Neural cell (in vitro differentiated cells): ENCODE results near the gene RHO. TPM values are rescaled to one million over a fixed set of nuclear protein-coding genes. Genes with fewer than 3 reads are reported as not detected.

Experiments
- H2AFZ ChIP-seq: fragments of 200-600, 300-800 bp; sonication (generic), shearing (Covaris generic); 2 replicates; pipeline ENCODE4 v1.6.0; 2014; ENCODE audit warnings: low read depth, mild to moderate bottlenecking, antibody characterized with exemption, low read length, moderate library complexity
- H3F3A ChIP-seq: fragments of 200-600 bp; shearing (Covaris generic); 2 replicates; pipeline ENCODE4 v1.6.1; 2016; ENCODE audit warnings: mild to moderate bottlenecking, moderate library complexity, mixed read lengths, antibody characterized with exemption, low read length; ENCODE audit not compliant: insufficient read depth, poor library complexity, severe bottlenecking
- H3K27ac ChIP-seq: fragments of 200-600, 300-800 bp; sonication (generic), shearing (Covaris generic); 2 replicates; pipeline ENCODE4 v1.5.1; 2014; ENCODE audit warnings: mild to moderate bottlenecking, low read length, moderate library complexity
- H3K27me3 ChIP-seq: fragments of 300-800, 200-600 bp; sonication (generic), shearing (Covaris generic); 2 replicates; pipeline ENCODE4 v1.6.0; 2014; ENCODE audit warnings: mild to moderate bottlenecking, low read depth, low read length, moderate library complexity; ENCODE audit not compliant: insufficient read depth
- H3K36me3 ChIP-seq: fragments of 300-800, 200-600 bp; sonication (generic), shearing (Covaris generic); 2 replicates; pipeline ENCODE4 v1.5.1; 2014; ENCODE audit warnings: mild to moderate bottlenecking, antibody characterized with exemption, low read length, moderate library complexity; ENCODE audit not compliant: insufficient read depth
- H3K4me2 ChIP-seq: fragments of 300-800, 200-600 bp; sonication (generic), shearing (Covaris generic); 2 replicates; pipeline ENCODE4 v1.6.0; 2014; ENCODE audit warnings: mild to moderate bottlenecking, low read length
- H3K4me3 ChIP-seq: fragments of 300-800, 200-600 bp; sonication (generic), shearing (Covaris generic); 2 replicates; pipeline ENCODE4 v1.5.1; 2014; ENCODE audit warnings: mild to moderate bottlenecking, low read length, moderate library complexity
- H3K79me2 ChIP-seq: fragments of 200-600 bp; shearing (Covaris generic); replicated peaks from 2 replicates; pipeline ENCODE4 v1.6.0; 2014; ENCODE audit warnings: mild to moderate bottlenecking, low read length, moderate library complexity; ENCODE audit not compliant: insufficient read depth
- H3K9ac ChIP-seq: fragments of 300-800, 200-600 bp; sonication (generic), shearing (Covaris generic); 2 replicates; pipeline ENCODE4 v1.6.1; 2016; ENCODE audit warnings: mild to moderate bottlenecking, low read length, mixed read lengths
- H3K9me2 ChIP-seq: fragments of 200-600 bp; shearing (Covaris generic); 2 replicates; pipeline ENCODE4 v1.6.1; 2016; ENCODE audit warnings: mild to moderate bottlenecking, low read length, mixed read lengths; ENCODE audit not compliant: insufficient read depth
- H3K9me3 ChIP-seq: fragments of 200-600, 300-800 bp; sonication (generic), shearing (Covaris generic); 2 replicates; pipeline ENCODE4 v1.6.1; 2016; ENCODE audit warnings: mild to moderate bottlenecking, mixed run types, low read length, moderate library complexity, mixed read lengths
- H4K20me1 ChIP-seq: fragments of 200-600 bp; shearing (Covaris generic); 2 replicates; pipeline ENCODE4 v1.6.1; 2016; ENCODE audit warnings: mild to moderate bottlenecking, mixed run types; ENCODE audit not compliant: insufficient read depth
- EP300 ChIP-seq: fragments of 450-650 bp; conservative IDR thresholded peaks from 2 replicates; pipeline ENCODE4 v1.6.1; 2014; ENCODE audit warnings: antibody characterized with exemption, mild to moderate bottlenecking, moderate library complexity; ENCODE audit not compliant: poor library complexity, severe bottlenecking
- EZH2 ChIP-seq: fragments of 200-600, 300-800 bp; shearing (Covaris generic), sonication (generic); IDR thresholded peaks from 2 replicates; pipeline ENCODE4 v1.6.1; 2014; ENCODE audit warnings: antibody characterized with exemption, low read length, borderline replicate concordance, mild to moderate bottlenecking; ENCODE audit not compliant: insufficient read depth, poor library complexity, severe bottlenecking
- MXI1 ChIP-seq: fragments of 450-650 bp; conservative IDR thresholded peaks from 2 replicates; pipeline ENCODE4 v1.6.1; 2014; ENCODE audit warnings: antibody characterized with exemption, mild to moderate bottlenecking; ENCODE audit not compliant: poor library complexity, severe bottlenecking
- POLR2AphosphoS5 ChIP-seq: IDR thresholded peaks from 2 replicates; pipeline ENCODE4 v1.6.1; 2012
- RAD21 ChIP-seq: fragments of 450-650 bp; conservative IDR thresholded peaks from 2 replicates; pipeline ENCODE4 v1.6.1; 2014; ENCODE audit warnings: antibody characterized with exemption, mild to moderate bottlenecking, moderate library complexity
- SMC3 ChIP-seq: fragments of 450-650 bp; conservative IDR thresholded peaks from 2 replicates; pipeline ENCODE4 v1.6.1; 2014; ENCODE audit warnings: antibody characterized with exemption, mild to moderate bottlenecking, moderate library complexity; ENCODE audit not compliant: poor library complexity
- TAF1 ChIP-seq: IDR thresholded peaks from 2 replicates; pipeline ENCODE4 v1.6.1; 2012; ENCODE audit warnings: low read depth
- polyA plus RNA-seq: library from polyadenylated mRNA; depleted of rRNA; stranded (reverse); fragments of >200 nt; gene quantifications from 2 replicates; pipeline ENCODE4 v1.2.3, GENCODE V29; 2014
- TF ChIP-seq, protein P1 (sequence below): fragments of 450-650 bp; IDR thresholded peaks from 2 replicates; pipeline ENCODE4 v1.5.1; 2014; ENCODE audit warnings: antibody characterized with exemption, mild to moderate bottlenecking, moderate library complexity; ENCODE audit not compliant: poor library complexity, severe bottlenecking
- TF ChIP-seq, protein P2 (sequence below): IDR thresholded peaks from 2 replicates; pipeline ENCODE4 v1.6.1; 2012; ENCODE audit warnings: borderline replicate concordance

The RHO gene
- polyA plus RNA-seq, 1 donor from 2014 or later: not detected

DNA sequence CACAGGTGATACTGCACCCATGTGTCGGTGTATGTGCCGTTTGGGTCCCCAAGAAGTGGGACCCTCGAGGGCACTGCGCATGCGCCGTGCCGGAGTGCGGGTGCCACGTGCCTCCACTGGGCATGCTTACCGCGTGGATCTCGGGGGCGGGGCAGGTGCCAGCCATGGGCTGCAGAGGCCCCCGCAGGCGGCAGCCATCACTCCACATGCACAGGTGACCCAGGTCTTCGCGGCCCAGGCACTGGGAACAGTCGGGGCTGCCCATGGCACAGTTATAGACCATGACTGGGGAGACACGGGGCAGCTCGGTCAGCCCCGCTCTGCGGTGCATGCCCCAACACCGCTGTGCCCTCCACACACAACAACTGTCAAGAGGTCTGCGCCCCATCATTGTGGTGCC lies 45.8 kb downstream of the RHO start:
- Histone ChIP-seq H4K20me1 (no peaks in the 10 kb centered on the region), H2AFZ (no peak overlapping the region), H3K9ac (no peak overlapping the region), H3K9me3 (no peaks in the 10 kb centered on the region), H3K27me3 (no peaks in the 10 kb centered on the region), H3K79me2 (no peaks in the 10 kb centered on the region), H3K27ac (no peak overlapping the region), H3F3A (no peaks in the 10 kb centered on the region), H3K36me3 (no peaks in the 10 kb centered on the region), H3K9me2 (no peaks in the 10 kb centered on the region), H3K4me2 (no peak overlapping the region), H3K4me3 (no peak overlapping the region)
- no peak for TF ChIP-seq EZH2

DNA sequence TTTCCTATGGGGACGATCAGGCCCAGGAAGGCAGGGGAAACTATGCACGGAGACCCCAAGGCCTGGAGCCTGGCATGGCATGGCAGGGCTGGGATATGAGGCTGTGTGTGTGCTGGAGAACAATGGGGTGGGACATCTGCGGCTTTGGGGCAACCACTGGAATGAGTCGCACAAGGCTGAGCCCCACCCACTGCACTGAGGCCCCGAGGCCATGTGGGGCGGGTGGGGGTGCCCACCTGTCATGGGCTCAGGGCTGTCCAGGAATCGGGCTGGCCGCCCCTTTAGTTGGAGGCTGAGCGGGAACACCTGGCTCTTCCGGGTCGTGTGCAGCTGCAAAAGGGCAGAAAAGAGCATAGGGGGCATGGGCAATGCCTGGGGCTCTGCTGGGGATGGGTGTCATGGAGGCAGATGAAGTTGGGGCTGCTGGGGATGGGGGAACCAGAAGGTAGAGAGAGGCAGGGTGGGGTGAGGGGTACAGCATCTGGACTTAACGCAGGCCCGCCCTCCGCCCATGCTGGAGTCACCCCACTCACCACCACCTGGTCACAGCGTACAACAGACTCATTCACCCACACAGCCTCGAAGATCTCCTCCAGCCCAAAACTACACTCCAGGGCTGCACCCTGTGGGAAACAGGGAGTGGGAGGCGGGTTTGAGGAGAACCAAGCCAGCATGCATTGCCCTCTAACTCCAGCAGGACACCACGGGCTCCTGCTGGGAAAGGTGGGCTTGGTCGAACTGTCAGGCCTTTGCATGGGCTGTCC lies 47.0 kb downstream of the RHO start:
- no peak overlapping the region for H3K9ac ChIP-seq
- no peak overlapping the region for H2AFZ ChIP-seq
- H3K9me2 ChIP-seq: no peaks in the 10 kb centered on the region
- H4K20me1 ChIP-seq: no peaks in the 10 kb centered on the region
- no peak overlapping the region for H3K4me2 ChIP-seq
- no peak overlapping the region for H3K4me3 ChIP-seq
- H3K27ac ChIP-seq: no peak overlapping the region
- no peaks in the 10 kb centered on the region for H3K36me3 ChIP-seq
- no peaks in the 10 kb centered on the region for H3F3A ChIP-seq
- no peaks in the 10 kb centered on the region for H3K9me3 ChIP-seq
- no peaks in the 10 kb centered on the region for H3K79me2 ChIP-seq
- no peaks in the 10 kb centered on the region for H3K27me3 ChIP-seq
- no peak for TF ChIP-seq EZH2
- TF ChIP-seq EP300: no peak
- TF ChIP-seq RAD21: no peak
- no peak for TF ChIP-seq MXI1
- TF ChIP-seq, protein P1, sequence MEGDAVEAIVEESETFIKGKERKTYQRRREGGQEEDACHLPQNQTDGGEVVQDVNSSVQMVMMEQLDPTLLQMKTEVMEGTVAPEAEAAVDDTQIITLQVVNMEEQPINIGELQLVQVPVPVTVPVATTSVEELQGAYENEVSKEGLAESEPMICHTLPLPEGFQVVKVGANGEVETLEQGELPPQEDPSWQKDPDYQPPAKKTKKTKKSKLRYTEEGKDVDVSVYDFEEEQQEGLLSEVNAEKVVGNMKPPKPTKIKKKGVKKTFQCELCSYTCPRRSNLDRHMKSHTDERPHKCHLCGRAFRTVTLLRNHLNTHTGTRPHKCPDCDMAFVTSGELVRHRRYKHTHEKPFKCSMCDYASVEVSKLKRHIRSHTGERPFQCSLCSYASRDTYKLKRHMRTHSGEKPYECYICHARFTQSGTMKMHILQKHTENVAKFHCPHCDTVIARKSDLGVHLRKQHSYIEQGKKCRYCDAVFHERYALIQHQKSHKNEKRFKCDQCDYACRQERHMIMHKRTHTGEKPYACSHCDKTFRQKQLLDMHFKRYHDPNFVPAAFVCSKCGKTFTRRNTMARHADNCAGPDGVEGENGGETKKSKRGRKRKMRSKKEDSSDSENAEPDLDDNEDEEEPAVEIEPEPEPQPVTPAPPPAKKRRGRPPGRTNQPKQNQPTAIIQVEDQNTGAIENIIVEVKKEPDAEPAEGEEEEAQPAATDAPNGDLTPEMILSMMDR: no peak
- no peak for TF ChIP-seq TAF1
- no peak for TF ChIP-seq SMC3
- TF ChIP-seq POLR2AphosphoS5: no peak
- TF ChIP-seq, protein P2, sequence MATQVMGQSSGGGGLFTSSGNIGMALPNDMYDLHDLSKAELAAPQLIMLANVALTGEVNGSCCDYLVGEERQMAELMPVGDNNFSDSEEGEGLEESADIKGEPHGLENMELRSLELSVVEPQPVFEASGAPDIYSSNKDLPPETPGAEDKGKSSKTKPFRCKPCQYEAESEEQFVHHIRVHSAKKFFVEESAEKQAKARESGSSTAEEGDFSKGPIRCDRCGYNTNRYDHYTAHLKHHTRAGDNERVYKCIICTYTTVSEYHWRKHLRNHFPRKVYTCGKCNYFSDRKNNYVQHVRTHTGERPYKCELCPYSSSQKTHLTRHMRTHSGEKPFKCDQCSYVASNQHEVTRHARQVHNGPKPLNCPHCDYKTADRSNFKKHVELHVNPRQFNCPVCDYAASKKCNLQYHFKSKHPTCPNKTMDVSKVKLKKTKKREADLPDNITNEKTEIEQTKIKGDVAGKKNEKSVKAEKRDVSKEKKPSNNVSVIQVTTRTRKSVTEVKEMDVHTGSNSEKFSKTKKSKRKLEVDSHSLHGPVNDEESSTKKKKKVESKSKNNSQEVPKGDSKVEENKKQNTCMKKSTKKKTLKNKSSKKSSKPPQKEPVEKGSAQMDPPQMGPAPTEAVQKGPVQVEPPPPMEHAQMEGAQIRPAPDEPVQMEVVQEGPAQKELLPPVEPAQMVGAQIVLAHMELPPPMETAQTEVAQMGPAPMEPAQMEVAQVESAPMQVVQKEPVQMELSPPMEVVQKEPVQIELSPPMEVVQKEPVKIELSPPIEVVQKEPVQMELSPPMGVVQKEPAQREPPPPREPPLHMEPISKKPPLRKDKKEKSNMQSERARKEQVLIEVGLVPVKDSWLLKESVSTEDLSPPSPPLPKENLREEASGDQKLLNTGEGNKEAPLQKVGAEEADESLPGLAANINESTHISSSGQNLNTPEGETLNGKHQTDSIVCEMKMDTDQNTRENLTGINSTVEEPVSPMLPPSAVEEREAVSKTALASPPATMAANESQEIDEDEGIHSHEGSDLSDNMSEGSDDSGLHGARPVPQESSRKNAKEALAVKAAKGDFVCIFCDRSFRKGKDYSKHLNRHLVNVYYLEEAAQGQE: no peak
